Activated B cell treated with CpG ODN at 0.5 μM for 24 hours (primary cell): ENCODE measurements around the gene NPAS3. TPM values are rescaled to one million over a fixed set of nuclear protein-coding genes. Genes with fewer than 3 reads are reported as not detected.

Experiments used
- ATAC-seq: fragments of 200-7000 bp; cut with Tn5 transposase; one replicate; pipeline ENCODE4 v1.10.0; 2021; ENCODE audit warnings: low read depth, mild to moderate bottlenecking, moderate library complexity
- CTCF ChIA-PET: fragments of 350-600 bp; sonication (Branson Sonifier 250); formaldehyde crosslinking; loops from one replicate; lab custom pipeline; 2021; ENCODE audit warnings: antibody characterized with exemption; lab: Charles Lee
- POLR2A ChIA-PET: fragments of 350-600 bp; sonication (Branson Sonifier 250); formaldehyde crosslinking; loops from one replicate; lab custom pipeline; 2021; ENCODE audit warnings: antibody characterized with exemption; lab: Charles Lee
- DNase-seq: peaks from one replicate; pipeline ENCODE4 v3.0.0; 2022
- H3K27ac Mint-ChIP-seq: one replicate; pipeline ENCODE4 v1.8.0; 2020; ENCODE audit warnings: mixed read lengths
- H3K27me3 Mint-ChIP-seq: one replicate; pipeline ENCODE4 v1.8.0; 2021; ENCODE audit warnings: mixed read lengths
- H3K36me3 Mint-ChIP-seq: one replicate; pipeline ENCODE4 v1.8.0; 2021; ENCODE audit warnings: low read depth, mixed read lengths
- H3K4me1 Mint-ChIP-seq: one replicate; pipeline ENCODE4 v1.8.0; 2021; ENCODE audit warnings: mixed read lengths
- H3K4me3 Mint-ChIP-seq: one replicate; pipeline ENCODE4 v1.8.0; 2020; ENCODE audit warnings: mild to moderate bottlenecking, mixed read lengths
- H3K9me3 Mint-ChIP-seq: one replicate; pipeline ENCODE4 v1.8.0; 2020; ENCODE audit warnings: mixed read lengths
- intact Hi-C: fragments of 100-400 bp; cut with micrococcal nuclease; formaldehyde crosslinking; loops from one replicate; pipeline ENCODE4 v1.15.1; 2024
- total RNA-seq: library from RNA; stranded (reverse); gene quantifications from 2 replicates; pipeline ENCODE4 v1.2.3, GENCODE V29; 2022
- TF ChIP-seq, protein P1 (sequence below): fragments of 200-600 bp; IDR thresholded peaks from one replicate; pipeline ENCODE4 v1.8.0; 2022; ENCODE audit warnings: antibody characterized with exemption, mild to moderate bottlenecking

The NPAS3 gene
- total RNA-seq, 1 donor from 2014 or later = not detected

DNA sequence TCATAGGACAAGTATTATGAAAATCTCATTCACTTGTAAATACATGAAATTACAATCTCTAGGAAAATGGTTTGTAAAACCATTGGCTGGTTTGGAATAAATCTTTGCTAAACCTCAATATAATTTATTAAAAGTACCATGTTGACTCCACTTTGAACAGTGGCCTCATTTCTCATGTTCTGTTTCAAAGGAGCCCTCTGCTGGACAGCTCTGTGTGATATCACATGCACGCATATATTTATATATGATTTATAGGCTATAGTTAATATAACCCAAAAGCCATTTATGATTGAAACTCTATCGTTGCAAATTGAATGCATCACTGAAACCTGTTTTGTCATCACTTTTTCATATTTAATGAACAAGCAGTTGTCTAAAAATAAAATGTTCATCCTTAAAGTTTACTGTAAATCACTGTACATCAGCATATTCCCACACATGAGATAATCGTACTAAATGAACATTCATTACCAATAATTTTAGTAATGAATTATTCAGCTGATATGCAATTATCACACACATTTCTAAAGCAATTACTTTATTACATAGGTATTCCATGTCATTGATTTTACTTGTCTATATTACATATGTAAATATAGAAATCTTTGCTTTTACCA lies 493.8 kb downstream of the NPAS3 start:
- POLR2A ChIA-PET = no interaction called here
- intact Hi-C loops = no loop called here
- CTCF ChIA-PET = no interaction called here
- H3K36me3 Mint-ChIP-seq = no peaks in the 10 kb centered on the region
- TF ChIP-seq, protein P1, sequence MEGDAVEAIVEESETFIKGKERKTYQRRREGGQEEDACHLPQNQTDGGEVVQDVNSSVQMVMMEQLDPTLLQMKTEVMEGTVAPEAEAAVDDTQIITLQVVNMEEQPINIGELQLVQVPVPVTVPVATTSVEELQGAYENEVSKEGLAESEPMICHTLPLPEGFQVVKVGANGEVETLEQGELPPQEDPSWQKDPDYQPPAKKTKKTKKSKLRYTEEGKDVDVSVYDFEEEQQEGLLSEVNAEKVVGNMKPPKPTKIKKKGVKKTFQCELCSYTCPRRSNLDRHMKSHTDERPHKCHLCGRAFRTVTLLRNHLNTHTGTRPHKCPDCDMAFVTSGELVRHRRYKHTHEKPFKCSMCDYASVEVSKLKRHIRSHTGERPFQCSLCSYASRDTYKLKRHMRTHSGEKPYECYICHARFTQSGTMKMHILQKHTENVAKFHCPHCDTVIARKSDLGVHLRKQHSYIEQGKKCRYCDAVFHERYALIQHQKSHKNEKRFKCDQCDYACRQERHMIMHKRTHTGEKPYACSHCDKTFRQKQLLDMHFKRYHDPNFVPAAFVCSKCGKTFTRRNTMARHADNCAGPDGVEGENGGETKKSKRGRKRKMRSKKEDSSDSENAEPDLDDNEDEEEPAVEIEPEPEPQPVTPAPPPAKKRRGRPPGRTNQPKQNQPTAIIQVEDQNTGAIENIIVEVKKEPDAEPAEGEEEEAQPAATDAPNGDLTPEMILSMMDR = no peak
- H3K27ac Mint-ChIP-seq = no peak overlapping the region
- H3K4me3 Mint-ChIP-seq = no peak overlapping the region
- DNase-seq (no peak), ATAC-seq (no peak)
- no peaks in the 10 kb centered on the region for H3K4me1 Mint-ChIP-seq
- H3K9me3 Mint-ChIP-seq = no peaks in the 10 kb centered on the region
- H3K27me3 Mint-ChIP-seq = no peaks in the 10 kb centered on the region

DNA sequence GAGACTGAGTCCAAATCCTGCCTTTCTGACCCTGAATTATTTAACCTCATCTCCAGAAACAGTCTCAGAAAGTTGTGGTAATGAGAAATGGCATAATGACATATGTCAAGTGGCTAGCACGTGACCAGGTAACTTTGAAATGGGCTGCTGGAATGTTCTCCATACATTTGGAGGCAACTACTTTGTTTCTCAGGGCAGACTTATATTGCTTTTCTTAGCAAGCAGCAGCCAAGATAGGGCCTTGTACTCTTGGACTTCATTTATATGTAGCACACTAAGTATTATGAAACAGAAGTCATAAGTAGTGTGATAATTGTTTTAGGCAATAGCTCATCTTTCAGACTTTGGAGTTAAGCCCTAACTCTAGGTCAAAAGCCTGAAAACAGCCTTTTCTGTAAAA lies 494.7 kb downstream of the NPAS3 start:
- Mint-ChIP-seq H3K9me3 (no peaks in the 10 kb centered on the region), H3K4me1 (no peaks in the 10 kb centered on the region), H3K27me3 (no peaks in the 10 kb centered on the region), H3K4me3 (no peak overlapping the region), H3K27ac (no peak overlapping the region), H3K36me3 (no peaks in the 10 kb centered on the region)
- POLR2A ChIA-PET = no interaction called here
- intact Hi-C loops = no loop called here
- TF ChIP-seq, protein P1 = no peak
- DNase-seq (no peak), ATAC-seq (no peak)
- CTCF ChIA-PET = no interaction called here

DNA sequence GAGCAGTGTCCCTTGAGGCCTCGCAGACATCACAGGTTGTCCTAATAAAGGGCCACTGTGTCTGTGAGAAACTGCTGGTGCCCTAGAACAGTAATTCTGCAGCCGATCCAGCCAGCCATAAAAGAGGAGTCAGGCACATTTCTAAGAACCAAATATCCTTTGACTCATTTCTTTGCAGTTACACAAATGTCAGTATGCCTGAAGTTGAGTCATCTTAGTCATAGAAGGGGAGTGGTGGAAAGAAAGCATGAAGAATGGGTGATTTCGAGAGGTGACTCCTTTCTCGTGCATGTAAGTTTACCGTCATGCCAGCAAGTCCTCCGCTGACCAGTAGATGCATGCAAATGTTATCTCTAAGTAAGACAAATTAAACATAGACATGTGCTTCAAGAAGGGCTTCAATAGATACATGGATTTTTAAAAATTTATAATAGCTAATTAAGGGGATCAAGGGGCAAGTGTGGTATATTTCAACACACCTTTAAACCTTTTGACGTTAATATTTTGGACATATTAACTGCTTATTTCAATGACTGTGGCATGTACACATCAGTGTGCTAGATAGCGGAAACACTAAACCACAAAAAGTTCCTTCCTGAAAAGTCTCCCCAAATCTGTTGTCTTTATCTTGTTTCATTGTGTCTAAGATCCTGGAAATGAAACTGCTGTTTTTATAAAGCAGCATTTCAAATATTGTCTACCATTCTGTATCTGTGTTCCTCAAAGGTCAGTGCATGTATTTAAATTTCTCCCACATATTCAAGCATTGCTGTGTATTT lies 497.4 kb downstream of the NPAS3 start:
- intact Hi-C loops = no loop called here
- no peaks in the 10 kb centered on the region for H3K36me3 Mint-ChIP-seq
- TF ChIP-seq, protein P1 = no peak

DNA sequence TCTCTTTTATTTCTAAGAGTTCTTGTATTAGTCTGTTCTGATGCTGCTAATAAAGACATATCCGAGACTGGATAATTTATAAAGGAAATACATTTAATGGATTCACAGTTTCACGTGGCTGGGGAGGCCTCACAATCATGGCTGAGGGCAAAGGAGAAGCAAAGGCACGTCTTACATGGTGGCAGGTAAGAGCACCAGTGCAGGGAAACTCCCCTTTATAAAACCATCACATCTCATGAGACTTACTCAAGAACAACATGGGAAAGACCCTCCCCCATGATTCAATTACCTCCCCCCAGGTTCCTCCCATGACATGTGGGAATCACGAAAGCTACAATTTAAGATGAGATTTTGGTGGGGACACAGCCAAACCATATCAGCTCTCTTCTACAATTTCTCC lies 503.0 kb downstream of the NPAS3 start:
- H3K4me3 Mint-ChIP-seq = no peak overlapping the region
- TF ChIP-seq, protein P1 = no peak
- H3K4me1 Mint-ChIP-seq = no peaks in the 10 kb centered on the region
- H3K9me3 Mint-ChIP-seq = no peaks in the 10 kb centered on the region
- intact Hi-C loops = no loop called here
- ChIA-PET CTCF (no interaction called here), POLR2A (no interaction called here)
- H3K27me3 Mint-ChIP-seq = no peaks in the 10 kb centered on the region
- ATAC-seq = no peak
- H3K36me3 Mint-ChIP-seq = no peaks in the 10 kb centered on the region
- DNase-seq = no peak
- H3K27ac Mint-ChIP-seq = no peak overlapping the region

More for the DNA sequence above, 497.4 kb downstream of the NPAS3 start:
- Mint-ChIP-seq H3K4me1 (no peaks in the 10 kb centered on the region), H3K27me3 (no peaks in the 10 kb centered on the region), H3K4me3 (no peak overlapping the region), H3K27ac (no peak overlapping the region), H3K9me3 (no peaks in the 10 kb centered on the region)
- POLR2A ChIA-PET = no interaction called here
- ATAC-seq (no peak), DNase-seq (no peak)
- CTCF ChIA-PET = no interaction called here

DNA sequence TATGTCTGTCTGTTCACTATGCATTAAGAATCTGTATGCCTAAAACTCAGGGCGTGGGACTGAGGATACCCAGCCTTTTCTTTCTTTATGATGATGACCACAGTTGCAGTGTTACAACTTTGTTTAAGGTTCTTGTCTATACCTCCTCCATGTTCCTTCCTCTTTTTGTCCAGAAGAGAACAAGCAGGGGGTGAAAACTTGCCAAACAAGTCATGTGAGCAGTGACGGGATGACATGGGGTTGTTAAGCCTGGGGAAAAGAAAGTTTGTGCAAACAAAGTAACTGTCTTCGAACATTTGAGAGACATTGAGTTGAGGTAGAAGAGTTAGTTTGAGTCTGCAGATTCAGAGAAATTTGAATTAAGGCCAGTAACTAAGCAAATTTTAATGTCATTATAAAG lies 505.5 kb downstream of the NPAS3 start:
- TF ChIP-seq, protein P1 = no peak
- Mint-ChIP-seq H3K27ac (no peak overlapping the region), H3K4me3 (no peak overlapping the region), H3K9me3 (no peaks in the 10 kb centered on the region), H3K36me3 (no peaks in the 10 kb centered on the region), H3K4me1 (no peaks in the 10 kb centered on the region), H3K27me3 (no peaks in the 10 kb centered on the region)
- DNase-seq (no peak), ATAC-seq (no peak)
- POLR2A ChIA-PET = no interaction called here
- CTCF ChIA-PET = no interaction called here
- intact Hi-C loops = no loop called here
